Breast epithelium (tissue), 3 donors: ENCODE data around the gene LPAR3.

Experiments used
- POLR2A ChIP-seq: fragments of 450-650 bp; IDR thresholded peaks from one replicate; pipeline ENCODE4 v1.6.1; 2016; ENCODE audit warnings: antibody characterized with exemption, mild to moderate bottlenecking, moderate library complexity
- TF ChIP-seq, protein P1 (sequence below), 3 donors: fragments of 450-650 bp; IDR thresholded peaks; one replicate each; pipeline ENCODE4 v1.5.1; 2016 to 2017; ENCODE audit warnings: antibody characterized with exemption in 3 of 3, mild to moderate bottlenecking in 3 of 3, moderate library complexity in 3 of 3

DNA sequence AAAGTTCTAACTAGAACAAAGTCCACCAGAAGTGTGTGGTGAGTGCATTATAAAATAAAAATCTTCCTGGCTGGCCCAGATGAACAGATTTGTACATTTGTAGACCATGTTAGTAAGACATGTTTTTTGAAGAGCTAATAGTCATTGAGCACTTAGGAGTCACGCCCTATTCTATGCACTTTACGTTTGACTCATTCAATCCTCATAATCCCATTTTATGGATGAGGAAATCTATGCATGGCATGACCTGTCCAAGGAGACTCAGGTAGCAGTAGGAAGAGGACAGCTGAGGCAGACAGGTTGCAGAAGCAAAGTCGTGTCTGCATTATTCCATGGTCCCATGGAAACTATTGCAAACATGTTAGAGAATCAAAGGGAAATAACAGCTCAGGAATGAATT lies 30.3 kb upstream of the LPAR3 start:
- TF ChIP-seq, protein P1, sequence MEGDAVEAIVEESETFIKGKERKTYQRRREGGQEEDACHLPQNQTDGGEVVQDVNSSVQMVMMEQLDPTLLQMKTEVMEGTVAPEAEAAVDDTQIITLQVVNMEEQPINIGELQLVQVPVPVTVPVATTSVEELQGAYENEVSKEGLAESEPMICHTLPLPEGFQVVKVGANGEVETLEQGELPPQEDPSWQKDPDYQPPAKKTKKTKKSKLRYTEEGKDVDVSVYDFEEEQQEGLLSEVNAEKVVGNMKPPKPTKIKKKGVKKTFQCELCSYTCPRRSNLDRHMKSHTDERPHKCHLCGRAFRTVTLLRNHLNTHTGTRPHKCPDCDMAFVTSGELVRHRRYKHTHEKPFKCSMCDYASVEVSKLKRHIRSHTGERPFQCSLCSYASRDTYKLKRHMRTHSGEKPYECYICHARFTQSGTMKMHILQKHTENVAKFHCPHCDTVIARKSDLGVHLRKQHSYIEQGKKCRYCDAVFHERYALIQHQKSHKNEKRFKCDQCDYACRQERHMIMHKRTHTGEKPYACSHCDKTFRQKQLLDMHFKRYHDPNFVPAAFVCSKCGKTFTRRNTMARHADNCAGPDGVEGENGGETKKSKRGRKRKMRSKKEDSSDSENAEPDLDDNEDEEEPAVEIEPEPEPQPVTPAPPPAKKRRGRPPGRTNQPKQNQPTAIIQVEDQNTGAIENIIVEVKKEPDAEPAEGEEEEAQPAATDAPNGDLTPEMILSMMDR (IDR thresholded peaks at IDR 0.05) = no peak
- no peak for TF ChIP-seq POLR2A
